Fibroblast of pulmonary artery (primary cell): Measurements from ENCODE around the gene GPR45.

Experiments
- DNase-seq: peaks from one replicate; pipeline ENCODE4 v3.0.0-alpha.2; 2010; ENCODE audit warnings: low read depth
- H3K4me3 ChIP-seq: replicated peaks from 2 replicates; pipeline ENCODE4 v1.5.1; 2011; ENCODE audit warnings: low read depth, mild to moderate bottlenecking, control low read depth, low read length, moderate library complexity
- TF ChIP-seq, protein P1 (sequence below): IDR thresholded peaks from 2 replicates; pipeline ENCODE4 v1.5.1; 2011; ENCODE audit warnings: mild to moderate bottlenecking, control low read depth, low read length, inconsistent platforms; ENCODE audit errors: missing control alignments

GPR45 gene

DNA sequence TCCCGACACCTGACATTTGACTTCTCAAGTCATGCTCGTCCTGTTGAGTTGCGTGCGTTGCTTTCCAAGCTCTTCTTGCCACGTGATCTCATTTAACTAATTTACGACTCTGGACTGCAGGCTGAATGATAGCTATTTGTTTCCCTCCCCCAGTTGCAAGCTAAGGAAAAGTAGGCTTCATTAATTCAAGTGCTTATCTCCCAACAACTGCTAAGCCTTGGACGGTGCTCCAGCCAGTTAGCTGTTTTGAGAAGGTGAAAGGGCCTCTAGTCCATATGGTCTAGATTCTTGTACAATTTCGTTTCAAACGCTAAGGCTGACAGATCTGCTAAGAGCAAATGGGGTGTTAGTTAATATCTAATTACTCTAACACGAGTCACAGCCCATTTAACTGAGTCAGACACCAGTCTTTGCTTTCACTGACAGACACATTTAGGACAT is 21.1 kb downstream of the GPR45 start:
- DNase-seq, result no peak

DNA sequence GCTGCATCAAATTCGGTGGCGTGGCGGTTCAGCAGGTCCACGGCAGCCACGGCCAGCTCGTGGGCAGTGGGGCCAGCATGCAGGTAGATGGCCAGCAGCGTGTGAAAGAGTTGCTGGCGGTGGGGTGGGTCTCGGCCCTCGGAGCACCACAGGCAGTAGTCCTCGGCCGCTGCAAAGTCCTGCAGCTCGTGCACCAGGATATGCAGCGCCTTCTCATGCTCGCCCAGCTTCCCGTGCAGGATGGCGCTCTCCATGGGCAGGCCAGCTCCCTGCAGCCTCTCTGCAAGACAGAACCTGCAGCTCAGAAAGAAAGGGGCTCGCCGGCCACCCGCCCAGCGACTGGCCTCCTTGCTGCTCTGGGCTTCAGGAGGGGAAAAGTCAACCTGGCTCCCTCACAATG is 27.9 kb downstream of the GPR45 start:
- TF ChIP-seq, protein P1, sequence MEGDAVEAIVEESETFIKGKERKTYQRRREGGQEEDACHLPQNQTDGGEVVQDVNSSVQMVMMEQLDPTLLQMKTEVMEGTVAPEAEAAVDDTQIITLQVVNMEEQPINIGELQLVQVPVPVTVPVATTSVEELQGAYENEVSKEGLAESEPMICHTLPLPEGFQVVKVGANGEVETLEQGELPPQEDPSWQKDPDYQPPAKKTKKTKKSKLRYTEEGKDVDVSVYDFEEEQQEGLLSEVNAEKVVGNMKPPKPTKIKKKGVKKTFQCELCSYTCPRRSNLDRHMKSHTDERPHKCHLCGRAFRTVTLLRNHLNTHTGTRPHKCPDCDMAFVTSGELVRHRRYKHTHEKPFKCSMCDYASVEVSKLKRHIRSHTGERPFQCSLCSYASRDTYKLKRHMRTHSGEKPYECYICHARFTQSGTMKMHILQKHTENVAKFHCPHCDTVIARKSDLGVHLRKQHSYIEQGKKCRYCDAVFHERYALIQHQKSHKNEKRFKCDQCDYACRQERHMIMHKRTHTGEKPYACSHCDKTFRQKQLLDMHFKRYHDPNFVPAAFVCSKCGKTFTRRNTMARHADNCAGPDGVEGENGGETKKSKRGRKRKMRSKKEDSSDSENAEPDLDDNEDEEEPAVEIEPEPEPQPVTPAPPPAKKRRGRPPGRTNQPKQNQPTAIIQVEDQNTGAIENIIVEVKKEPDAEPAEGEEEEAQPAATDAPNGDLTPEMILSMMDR, result no peak
- no peak for DNase-seq
- H3K4me3 ChIP-seq, result no peak overlapping the region

More for the DNA sequence above, 21.1 kb downstream of the GPR45 start:
- TF ChIP-seq, protein P1, result no peak
- no peak overlapping the region for H3K4me3 ChIP-seq

DNA sequence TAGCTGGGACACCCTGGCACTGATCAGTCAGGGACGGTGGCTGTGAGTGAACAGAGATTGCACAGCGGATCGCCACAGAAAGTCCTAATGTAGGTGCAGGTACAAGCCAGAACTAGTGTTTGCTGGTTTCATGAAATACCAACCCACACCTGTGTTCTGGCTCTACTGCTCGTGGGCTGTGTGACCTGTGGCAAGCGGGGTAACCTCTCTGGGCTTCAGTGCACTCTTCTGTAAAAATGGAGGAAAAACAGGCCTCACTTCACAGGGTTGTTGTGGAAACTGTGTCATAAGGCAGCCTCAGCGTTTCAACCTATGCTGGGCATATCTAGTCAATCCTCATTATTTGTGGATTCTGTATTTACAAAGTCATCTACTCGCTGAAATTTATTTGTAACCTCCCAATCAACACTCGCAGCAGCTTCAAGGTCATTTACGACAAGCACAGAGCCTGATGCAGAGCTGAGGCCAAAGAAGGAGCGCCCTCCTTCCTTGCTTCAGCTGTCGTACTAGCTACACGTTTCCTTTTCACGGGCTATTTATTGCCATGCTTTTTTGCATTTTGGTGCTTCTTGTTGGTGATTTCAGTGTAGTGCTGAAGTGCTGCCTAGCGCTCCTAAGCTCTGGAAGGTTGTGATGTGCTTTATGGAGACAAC is 30.0 kb downstream of the GPR45 start:
- TF ChIP-seq, protein P1, result no peak
- DNase-seq, result no peak
- no peak overlapping the region for H3K4me3 ChIP-seq

DNA sequence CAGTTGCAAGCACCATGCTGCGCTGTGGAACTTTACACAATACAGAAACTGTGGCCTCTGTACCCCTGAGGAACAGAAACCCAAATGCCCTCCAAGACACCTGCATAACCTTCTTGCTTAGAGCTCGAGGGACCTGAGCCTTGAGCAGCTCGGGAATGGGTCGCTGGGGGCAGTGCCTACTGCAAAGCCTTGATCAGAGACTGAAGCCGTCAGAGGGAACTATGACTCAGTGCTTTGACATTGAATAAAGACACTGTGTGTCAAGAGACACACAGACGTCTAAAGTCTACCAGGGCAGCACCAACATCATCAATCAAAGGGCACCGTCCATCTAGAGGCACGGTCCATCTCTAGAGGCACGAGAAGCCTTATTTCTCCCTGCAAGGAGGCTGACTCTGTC is 30.6 kb downstream of the GPR45 start:
- DNase-seq, result no peak
- H3K4me3 ChIP-seq, result no peak overlapping the region
- TF ChIP-seq, protein P1, result no peak

DNA sequence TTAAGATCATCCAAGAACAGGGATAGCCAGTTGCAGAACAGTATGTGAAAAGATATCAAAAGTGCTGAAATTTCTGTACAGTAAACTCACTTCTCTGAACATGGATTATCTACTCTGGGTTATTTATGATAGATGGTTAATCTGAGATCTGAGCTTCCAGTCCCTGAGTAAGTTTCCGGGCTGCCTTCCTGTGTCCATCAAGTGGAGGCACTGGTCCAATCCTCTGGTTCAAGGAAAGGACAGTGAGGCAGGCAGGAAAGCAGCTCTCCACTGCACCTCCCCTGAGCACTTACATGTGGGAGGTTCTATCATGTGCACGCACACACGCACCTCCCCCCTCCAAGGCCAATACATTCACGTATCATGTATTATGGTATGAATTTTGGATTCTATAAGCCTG is 32.5 kb downstream of the GPR45 start:
- peak; percentile 72 for DNase-seq
- no peak overlapping the region for H3K4me3 ChIP-seq
- TF ChIP-seq, protein P1, result no peak

DNA sequence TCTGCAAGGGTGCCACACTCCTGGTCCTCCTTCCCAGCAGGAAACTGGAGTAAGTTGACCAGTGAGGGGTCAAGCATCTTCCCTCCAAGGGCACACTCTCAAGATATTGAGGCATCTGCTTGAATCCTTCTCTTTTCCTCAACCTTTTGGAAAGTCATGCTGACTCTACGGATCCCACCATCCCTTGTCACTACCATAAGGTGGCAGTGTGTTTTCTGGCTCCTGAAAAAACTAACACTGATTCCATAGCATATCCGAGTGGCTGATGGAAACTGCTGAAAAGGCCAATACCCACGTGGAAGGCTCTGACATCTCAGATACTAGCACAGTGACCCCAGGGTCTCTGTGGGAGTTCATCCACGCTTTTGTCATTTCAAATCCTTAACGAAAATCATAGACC is 37.1 kb downstream of the GPR45 start:
- no peak for DNase-seq
- TF ChIP-seq, protein P1, result no peak
- no peak overlapping the region for H3K4me3 ChIP-seq

DNA sequence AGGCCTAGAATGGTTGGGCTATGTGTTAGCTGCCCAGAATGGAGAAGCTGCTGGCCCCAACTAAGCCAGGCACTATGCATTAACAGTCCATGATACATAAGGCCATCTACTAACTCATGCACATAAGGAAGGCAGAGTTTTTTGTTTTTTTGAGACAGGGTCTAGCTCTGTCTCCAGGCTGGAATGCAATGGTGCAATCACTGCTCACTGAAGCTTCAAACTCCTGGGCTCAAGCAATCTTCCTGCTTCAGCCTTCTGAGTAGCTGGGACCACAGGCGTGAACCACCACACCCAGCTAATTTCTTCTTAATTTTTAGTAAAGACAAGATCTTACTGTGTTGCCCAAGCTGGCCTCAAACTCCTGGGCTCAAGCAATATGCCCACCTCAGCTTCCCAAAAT is 37.6 kb downstream of the GPR45 start:
- TF ChIP-seq, protein P1, result no peak
- DNase-seq, result no peak

More for the DNA sequence above, 37.6 kb downstream of the GPR45 start:
- no peak overlapping the region for H3K4me3 ChIP-seq
